Measurements from ENCODE around the gene FBXW11.
"Not testable (repeated sequence)": the region's sequence is repeated elsewhere in the genome, so short reads cannot be mapped to it uniquely, and the experiment has no call there.

FBXW11 gene

DNA sequence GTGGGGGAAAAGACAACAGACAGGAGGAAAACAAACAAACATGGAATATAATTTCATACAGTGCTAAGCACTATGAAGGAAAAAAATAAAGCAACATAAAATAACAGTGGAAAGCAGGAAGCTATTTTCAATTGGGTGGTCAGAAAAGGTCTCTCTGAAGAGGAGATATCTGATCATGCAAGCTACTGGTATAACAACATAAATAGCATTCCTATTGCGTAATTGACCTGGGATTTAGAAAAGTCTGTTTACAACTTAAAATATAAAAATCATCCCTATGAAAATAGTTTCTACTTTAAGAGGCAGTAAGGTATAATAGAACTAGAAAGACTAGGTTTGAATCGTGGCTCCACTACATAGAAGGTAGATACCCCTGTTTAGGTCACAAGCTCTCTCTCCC lies 61.4 kb downstream of the FBXW11 start:
- Histone ChIP-seq H3K9ac (ENCODE audit: low read depth, low read length) (no peak overlapping the region), H3K36me3 (ENCODE audit: insufficient read depth, low read length) (no peaks in the 10 kb centered on the region), H3K9me3 (ENCODE audit: control insufficient read depth, insufficient read depth, low read length) (no peaks in the 10 kb centered on the region), H3K4me1 (ENCODE audit: insufficient read depth, low read length) (peaks cover 10% of the 10 kb centered on the region)

DNA sequence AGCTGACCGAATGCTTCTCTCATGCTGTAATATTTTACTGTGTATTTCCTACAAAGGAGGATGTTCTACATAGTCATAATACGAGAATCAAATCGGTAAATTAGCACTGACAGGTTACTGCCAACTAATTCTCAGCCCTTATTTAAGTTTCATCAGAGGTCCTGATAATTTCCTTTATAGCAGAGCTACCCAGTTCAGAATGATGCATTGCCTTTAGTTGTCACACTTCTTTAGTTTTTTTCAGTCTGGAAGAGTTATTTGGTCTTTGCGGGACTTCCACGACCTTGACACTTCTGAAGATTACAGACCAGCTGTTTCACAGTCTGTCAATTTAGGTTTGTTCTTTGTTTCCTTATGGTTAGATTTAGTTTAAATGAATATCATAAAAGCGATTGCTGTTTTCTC lies 64.3 kb downstream of the FBXW11 start:
- H3K9me3 ChIP-seq (ENCODE audit: control insufficient read depth, insufficient read depth, low read length); H3K36me3 ChIP-seq (ENCODE audit: insufficient read depth, low read length); H3K9ac ChIP-seq (ENCODE audit: low read depth, low read length): not testable (repeated sequence)
- peaks cover 10% of the 10 kb centered on the region for H3K4me1 ChIP-seq (ENCODE audit: insufficient read depth, low read length)

DNA sequence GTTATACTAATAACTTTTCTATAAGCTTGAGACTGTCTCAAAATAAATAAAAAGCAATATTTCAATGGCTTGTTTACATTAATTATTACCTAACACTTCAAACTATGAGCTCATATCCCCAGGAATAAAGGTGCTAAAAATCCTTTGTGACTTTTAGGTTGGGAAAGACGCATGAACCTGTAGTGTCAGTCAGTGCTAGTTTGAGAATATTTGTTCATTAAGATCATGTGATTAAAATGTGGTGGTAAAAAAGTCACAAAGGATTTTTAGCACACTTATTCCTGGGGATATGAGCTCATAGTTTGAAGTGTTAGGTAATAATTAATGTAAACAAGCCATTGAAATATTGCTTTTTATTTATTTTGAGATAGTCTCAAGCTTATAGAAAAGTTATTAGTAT lies 64.8 kb downstream of the FBXW11 start:
- H3K4me1 ChIP-seq (ENCODE audit: insufficient read depth, low read length), result peaks cover 10% of the 10 kb centered on the region
- H3K9ac ChIP-seq (ENCODE audit: low read depth, low read length); H3K9me3 ChIP-seq (ENCODE audit: control insufficient read depth, insufficient read depth, low read length); H3K36me3 ChIP-seq (ENCODE audit: insufficient read depth, low read length): not testable (repeated sequence)

DNA sequence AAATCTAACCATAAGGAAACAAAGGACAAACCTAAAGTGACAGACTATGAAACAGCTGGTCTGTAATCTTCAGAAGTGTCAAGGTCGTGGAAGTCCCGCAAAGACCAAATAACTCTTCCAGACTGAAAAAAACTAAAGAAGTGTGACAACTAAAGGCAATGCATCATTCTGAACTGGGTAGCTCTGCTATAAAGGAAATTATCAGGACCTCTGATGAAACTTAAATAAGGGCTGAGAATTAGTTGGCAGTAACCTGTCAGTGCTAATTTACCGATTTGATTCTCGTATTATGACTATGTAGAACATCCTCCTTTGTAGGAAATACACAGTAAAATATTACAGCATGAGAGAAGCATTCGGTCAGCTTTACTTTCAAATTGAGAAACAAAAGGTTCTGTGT lies 65.2 kb downstream of the FBXW11 start:
- not testable (repeated sequence) for H3K9ac ChIP-seq (ENCODE audit: low read depth, low read length); H3K36me3 ChIP-seq (ENCODE audit: insufficient read depth, low read length); H3K4me1 ChIP-seq (ENCODE audit: insufficient read depth, low read length); H3K9me3 ChIP-seq (ENCODE audit: control insufficient read depth, insufficient read depth, low read length)

DNA sequence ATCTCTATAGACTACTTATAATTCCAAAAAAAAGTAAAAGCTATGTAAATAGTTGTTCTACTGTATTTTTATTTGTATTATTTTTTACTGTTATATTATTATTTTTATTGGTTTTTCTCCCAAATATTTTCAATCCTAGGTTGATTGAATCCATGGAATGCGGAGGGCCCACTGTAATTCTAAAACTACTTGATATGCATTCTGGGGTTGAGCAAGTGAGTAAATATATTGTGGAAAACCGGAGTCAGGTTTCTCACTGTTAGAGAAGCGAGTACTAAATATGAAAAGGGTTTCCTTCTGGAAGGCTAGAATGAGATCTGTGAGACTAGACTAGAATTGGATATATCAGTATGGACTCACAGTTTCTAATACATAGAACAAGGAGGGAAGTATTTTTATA lies 66.5 kb downstream of the FBXW11 start:
- Histone ChIP-seq H3K36me3 (ENCODE audit: insufficient read depth, low read length) (no peaks in the 10 kb centered on the region; the same call in 1 of the 2 replicates), H3K9ac (ENCODE audit: low read depth, low read length) (no peak overlapping the region), H3K4me1 (ENCODE audit: insufficient read depth, low read length) (no peaks in the 10 kb centered on the region; the same call in 1 of the 2 replicates), H3K9me3 (ENCODE audit: control insufficient read depth, insufficient read depth, low read length) (no peaks in the 10 kb centered on the region)

DNA sequence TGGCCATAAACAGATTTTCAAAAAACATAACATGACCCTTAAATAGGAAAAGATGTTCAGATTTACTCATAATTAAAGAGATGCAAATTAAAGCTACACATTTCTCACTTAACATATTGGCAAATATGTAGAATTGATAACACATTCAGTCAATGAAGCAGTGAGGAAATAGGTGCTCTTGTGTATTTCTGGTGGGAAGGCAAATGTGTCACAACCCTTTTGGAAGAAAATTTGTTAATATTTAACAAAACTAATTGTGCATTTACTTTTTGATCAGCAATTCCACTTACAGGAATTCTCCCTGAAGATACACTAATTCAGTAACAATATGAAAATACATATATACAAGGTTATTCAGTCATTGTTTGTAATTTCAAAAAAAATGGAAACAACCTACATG lies 68.1 kb downstream of the FBXW11 start:
- Histone ChIP-seq H3K9ac (ENCODE audit: low read depth, low read length) (no peak overlapping the region), H3K4me1 (ENCODE audit: insufficient read depth, low read length) (no peaks in the 10 kb centered on the region; the same call in 1 of the 2 replicates), H3K36me3 (ENCODE audit: insufficient read depth, low read length) (no peaks in the 10 kb centered on the region; the same call in 1 of the 2 replicates), H3K9me3 (ENCODE audit: control insufficient read depth, insufficient read depth, low read length) (no peaks in the 10 kb centered on the region)

DNA sequence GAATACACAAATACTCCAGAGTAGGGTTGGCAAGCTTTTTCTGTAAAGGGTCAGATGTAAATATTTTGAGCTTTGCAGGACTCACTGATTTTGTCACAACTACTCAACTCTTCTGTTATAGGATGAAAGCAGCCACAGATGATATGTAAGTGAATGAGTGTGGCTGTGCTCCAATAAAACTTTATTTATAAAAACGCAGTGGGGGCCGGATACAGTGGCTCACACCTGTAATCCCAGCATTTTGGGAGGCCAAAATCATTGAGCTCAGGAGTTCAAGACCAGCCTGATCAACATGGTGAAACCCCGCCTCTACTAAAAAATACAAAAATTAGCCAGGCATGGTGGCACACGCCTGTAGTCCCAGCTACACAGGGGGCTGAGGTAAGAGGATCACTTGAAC lies 69.1 kb downstream of the FBXW11 start:
- Histone ChIP-seq H3K4me1 (ENCODE audit: insufficient read depth, low read length) (no peaks in the 10 kb centered on the region; the same call in 1 of the 2 replicates), H3K9ac (ENCODE audit: low read depth, low read length) (no peak overlapping the region), H3K36me3 (ENCODE audit: insufficient read depth, low read length) (no peaks in the 10 kb centered on the region; the same call in 1 of the 2 replicates), H3K9me3 (ENCODE audit: control insufficient read depth, insufficient read depth, low read length) (no peaks in the 10 kb centered on the region)

DNA sequence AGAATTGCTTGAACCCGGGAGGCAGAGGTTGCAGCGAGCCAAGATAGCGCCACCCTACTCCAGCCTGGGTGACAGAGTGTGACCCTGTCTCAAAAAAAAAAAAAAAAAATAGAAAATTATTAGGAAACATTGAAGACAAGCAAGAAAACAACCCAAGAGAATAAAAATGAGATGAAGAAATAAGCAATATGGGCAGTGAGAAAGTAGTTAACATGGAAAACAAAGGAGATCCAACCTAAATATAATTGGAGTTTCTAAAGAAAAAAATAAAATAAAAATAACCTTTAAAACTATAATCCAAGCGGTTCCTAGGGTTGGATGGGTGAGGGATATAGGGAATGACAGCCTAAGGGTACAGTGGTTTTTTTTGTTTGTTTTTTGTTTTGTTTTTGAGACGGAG lies 71.9 kb downstream of the FBXW11 start:
- Histone ChIP-seq H3K9me3 (ENCODE audit: control insufficient read depth, insufficient read depth, low read length) (no peaks in the 10 kb centered on the region), H3K4me1 (ENCODE audit: insufficient read depth, low read length) (peaks cover 5% of the 10 kb centered on the region), H3K36me3 (ENCODE audit: insufficient read depth, low read length) (no peaks in the 10 kb centered on the region; the same call in 1 of the 2 replicates), H3K9ac (ENCODE audit: low read depth, low read length) (no peak overlapping the region)

DNA sequence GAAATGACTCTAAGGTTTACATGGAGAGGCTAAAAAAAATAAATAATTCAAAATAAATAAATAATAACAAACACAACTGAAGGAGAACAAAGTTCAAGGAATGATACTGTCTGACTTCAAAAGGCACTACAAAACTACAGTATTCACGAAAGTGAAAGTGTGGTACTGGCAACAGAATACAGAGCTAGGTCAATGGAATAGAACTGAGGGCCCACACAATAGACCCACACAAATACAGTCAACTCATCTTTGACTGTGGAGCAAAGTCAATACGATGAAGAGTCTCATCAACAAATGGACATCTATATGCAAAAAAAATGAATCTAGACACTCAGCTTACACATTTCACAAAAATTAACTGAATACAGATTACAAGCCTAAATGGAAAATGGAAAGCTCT lies 75.3 kb downstream of the FBXW11 start:
- Histone ChIP-seq H3K9ac (ENCODE audit: low read depth, low read length) (no peak overlapping the region), H3K4me1 (ENCODE audit: insufficient read depth, low read length) (peaks cover 5% of the 10 kb centered on the region), H3K9me3 (ENCODE audit: control insufficient read depth, insufficient read depth, low read length) (no peaks in the 10 kb centered on the region), H3K36me3 (ENCODE audit: insufficient read depth, low read length) (no peaks in the 10 kb centered on the region)

DNA sequence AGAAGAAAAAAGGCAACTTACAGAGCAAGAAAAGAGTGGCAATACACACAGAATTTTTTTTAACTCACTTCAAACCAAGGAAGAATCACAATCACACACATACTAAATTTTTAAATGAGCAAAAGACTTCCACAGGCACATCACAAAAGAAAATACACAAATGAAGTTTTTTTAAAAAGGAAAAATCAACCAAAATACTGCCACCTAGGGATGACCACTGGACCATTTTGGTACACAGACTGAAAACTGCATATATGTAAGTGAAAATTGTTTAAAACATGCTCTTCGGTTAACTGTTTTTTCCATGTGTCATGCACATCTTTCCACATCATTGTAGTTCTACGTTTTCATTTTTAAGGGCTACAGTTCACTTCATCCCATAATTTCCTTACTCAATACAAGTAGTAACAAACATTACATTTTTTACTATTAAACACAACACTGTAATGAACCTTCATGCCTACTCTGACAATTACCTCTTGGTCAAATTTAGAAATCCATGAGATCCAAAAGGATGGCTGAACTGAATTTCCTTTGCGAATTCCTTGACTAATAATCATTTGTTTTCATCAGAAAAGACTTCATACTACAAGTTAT lies 79.0 kb downstream of the FBXW11 start:
- Histone ChIP-seq H3K4me1 (ENCODE audit: insufficient read depth, low read length) (peaks cover 5% of the 10 kb centered on the region), H3K9me3 (ENCODE audit: control insufficient read depth, insufficient read depth, low read length) (no peaks in the 10 kb centered on the region), H3K36me3 (ENCODE audit: insufficient read depth, low read length) (no peaks in the 10 kb centered on the region), H3K9ac (ENCODE audit: low read depth, low read length) (no peak overlapping the region)

DNA sequence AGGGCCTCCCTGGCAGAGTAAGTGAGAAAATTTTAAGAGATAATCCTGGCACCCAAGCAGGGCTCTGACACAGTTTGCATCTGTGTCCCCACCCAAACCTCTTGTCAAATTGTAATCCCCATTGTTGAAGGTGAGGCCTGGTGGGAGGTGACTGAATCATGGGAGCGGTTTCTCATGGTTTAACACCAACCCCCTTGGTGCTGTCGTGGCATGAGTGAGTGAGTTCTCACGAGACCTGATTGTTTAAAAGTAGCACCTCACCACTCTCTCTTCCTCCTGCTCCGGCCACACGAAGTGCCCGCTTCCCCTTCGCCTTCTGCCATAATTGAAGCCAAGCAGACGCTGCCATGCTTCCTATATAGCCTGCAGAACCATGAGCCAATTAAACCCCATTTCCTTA lies 80.1 kb downstream of the FBXW11 start:
- peaks cover 5% of the 10 kb centered on the region for H3K4me1 ChIP-seq (ENCODE audit: insufficient read depth, low read length)
- no peak overlapping the region for H3K9ac ChIP-seq (ENCODE audit: low read depth, low read length)
- no peaks in the 10 kb centered on the region for H3K9me3 ChIP-seq (ENCODE audit: control insufficient read depth, insufficient read depth, low read length)
- H3K36me3 ChIP-seq (ENCODE audit: insufficient read depth, low read length), result no peaks in the 10 kb centered on the region

DNA sequence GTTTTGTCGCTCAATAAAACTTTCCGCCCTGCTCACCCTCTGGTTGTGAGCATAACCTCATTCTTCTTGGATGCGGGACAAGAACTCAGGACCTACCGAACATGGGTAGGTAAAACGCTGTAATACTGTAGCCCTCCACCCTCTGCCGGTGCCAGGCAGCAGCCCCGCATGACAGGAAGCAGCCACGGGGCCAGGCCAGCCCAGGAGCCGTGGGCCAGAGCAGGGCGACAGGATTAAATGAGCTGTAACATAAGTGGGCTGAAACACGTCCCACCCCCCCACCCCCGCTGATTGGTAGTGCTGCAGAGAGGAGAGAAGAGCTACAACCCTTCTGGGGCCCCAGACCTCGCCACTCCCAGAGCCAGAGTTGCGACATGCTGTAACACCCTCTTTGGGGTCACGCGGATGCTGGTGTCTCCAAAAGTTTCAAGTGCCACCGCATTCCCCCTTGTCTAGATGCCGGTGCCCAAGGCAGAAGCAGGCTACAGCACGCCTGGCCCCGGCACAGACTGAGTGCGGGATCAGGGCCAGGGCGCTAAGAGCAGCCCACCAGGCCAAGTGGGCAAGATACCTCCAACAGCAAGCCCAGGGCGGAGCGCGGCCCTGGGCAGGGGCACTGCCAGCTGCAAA lies 81.8 kb downstream of the FBXW11 start:
- no peaks in the 10 kb centered on the region for H3K36me3 ChIP-seq (ENCODE audit: insufficient read depth, low read length)
- no peak overlapping the region for H3K9ac ChIP-seq (ENCODE audit: low read depth, low read length)
- H3K4me1 ChIP-seq (ENCODE audit: insufficient read depth, low read length), result no peaks in the 10 kb centered on the region; the same call in 1 of the 2 replicates
- no peaks in the 10 kb centered on the region for H3K9me3 ChIP-seq (ENCODE audit: control insufficient read depth, insufficient read depth, low read length)

DNA sequence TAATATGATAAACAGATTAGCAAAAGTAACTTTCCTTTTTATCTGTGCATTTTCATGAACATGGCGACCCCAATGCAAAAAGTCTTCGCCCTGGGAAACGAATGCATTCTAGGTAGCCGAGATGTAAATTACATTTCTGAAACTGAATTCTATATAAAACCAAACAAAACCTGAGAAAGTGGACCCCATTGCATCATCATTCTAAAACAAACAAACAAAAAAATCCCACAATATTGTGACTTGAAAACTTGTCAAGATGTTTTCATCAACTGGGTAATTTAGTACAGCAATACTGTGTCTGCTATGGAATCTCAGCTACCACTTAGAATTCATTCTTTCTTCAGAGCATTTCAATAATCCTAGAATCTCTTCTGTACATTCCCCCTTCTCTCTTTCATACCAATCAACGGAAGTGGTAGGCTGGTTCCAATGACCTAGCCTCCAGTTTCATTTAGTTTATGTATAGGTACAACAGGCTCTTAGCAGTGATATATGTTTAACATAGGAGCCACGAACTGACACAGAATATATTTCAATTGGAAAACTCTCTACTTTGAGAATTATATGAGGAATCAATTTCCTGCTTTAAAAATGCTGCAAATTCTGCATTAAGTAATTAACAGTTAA lies 85.6 kb downstream of the FBXW11 start:
- Histone ChIP-seq H3K9me3 (ENCODE audit: control insufficient read depth, insufficient read depth, low read length) (no peaks in the 10 kb centered on the region), H3K4me1 (ENCODE audit: insufficient read depth, low read length) (no peaks in the 10 kb centered on the region; the same call in 1 of the 2 replicates), H3K36me3 (ENCODE audit: insufficient read depth, low read length) (no peaks in the 10 kb centered on the region), H3K9ac (ENCODE audit: low read depth, low read length) (no peak overlapping the region)

DNA sequence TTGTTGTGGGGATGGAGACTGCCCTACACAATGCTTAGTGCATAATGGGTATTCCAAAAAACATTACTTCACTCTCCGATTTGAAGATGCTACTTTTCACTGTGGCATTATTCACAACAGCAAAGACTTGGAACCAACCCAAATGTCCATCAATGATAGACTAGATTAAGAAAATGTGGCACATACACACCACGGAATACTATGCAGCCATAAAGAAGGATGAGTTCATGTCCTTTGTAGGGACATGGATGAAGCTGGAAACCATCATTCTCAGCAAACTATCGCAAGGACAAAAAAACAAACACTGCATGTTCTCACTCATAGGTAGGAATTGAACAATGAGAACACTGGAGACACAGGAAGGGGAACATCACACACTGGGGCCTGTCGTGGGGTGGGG lies 90.7 kb downstream of the FBXW11 start:
- H3K4me1 ChIP-seq (ENCODE audit: insufficient read depth, low read length), result peaks cover 19% of the 10 kb centered on the region
- not testable (repeated sequence) for H3K36me3 ChIP-seq (ENCODE audit: insufficient read depth, low read length); H3K9me3 ChIP-seq (ENCODE audit: control insufficient read depth, insufficient read depth, low read length); H3K9ac ChIP-seq (ENCODE audit: low read depth, low read length)

DNA sequence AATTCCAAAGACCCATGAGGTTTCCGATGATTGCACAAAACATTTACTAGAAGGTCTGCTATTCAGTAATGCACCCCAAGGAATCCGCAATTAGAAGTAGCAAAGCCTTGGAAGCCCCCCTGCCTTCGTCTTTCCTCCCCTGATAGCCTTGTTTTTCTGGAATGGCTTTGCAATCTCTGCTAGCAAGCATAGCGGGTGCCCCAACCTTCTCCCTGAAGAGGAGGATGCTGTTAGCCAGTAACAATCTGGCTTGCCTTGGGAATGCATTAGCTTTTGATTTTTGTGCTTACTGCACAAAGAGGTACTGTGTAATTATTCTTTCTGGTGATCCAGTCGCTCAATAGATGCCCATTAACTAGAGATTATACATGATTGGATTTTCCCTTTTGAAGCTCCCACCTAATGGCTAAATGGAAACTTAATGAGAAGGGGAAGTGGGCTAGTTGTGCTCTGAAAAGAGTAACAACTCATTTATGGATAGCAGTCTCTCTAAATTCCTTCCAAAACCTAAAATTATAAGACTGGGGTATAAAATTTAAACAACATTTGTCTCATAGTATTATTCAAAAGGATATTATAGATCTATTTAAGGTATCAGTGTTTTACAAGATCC lies 91.6 kb downstream of the FBXW11 start:
- Histone ChIP-seq H3K9ac (ENCODE audit: low read depth, low read length) (no peak overlapping the region), H3K4me1 (ENCODE audit: insufficient read depth, low read length) (peaks cover 19% of the 10 kb centered on the region), H3K36me3 (ENCODE audit: insufficient read depth, low read length) (no peaks in the 10 kb centered on the region), H3K9me3 (ENCODE audit: control insufficient read depth, insufficient read depth, low read length) (no peaks in the 10 kb centered on the region)

Data from ES-I3 (cell line).